Lower leg skin (tissue), 4 donors: Measurements from ENCODE around the gene TMEM45B. TPM values are rescaled to one million over a fixed set of nuclear protein-coding genes. Genes with fewer than 3 reads are reported as not detected.
"Not testable (repeated sequence)": the region's sequence is repeated elsewhere in the genome, so short reads cannot be mapped to it uniquely, and the experiment has no call there.

Experiments
- DNase-seq, 2 donors: peaks; one replicate each; pipeline ENCODE4 v3.0.0-alpha.2; 2019; ENCODE audit warnings: low spot score in 2 of 2
- H3K4me3 ChIP-seq: fragments of 200-600 bp; sonication (generic); 2 replicates; pipeline ENCODE4 v1.5.1; 2017; ENCODE audit warnings: mild to moderate bottlenecking, low read depth; ENCODE audit not compliant: poor library complexity, severe bottlenecking
- CTCF ChIP-seq, 3 donors: fragments of 450-650 bp; IDR thresholded peaks; one replicate each; pipeline ENCODE4 v1.5.1; 2016; ENCODE audit warnings: antibody characterized with exemption in 3 of 3, mild to moderate bottlenecking in 3 of 3, moderate library complexity in 2 of 3
- POLR2A ChIP-seq, 2 donors: fragments of 450-650 bp; IDR thresholded peaks; one replicate each; pipeline ENCODE4 v1.6.1; 2016 to 2017; ENCODE audit warnings: antibody characterized with exemption in 2 of 2, mild to moderate bottlenecking in 1 of 2, moderate library complexity in 1 of 2
- WGBS, 2 donors: methylation state at CpG; one replicate each; pipeline ENCODE4 v1.1.5; 2018; 5-methylcytosine and 5-hydroxymethylcytosine counted together
- intact Hi-C: fragments of 100-400 bp; cut with DNase I; formaldehyde crosslinking; loops from one replicate; pipeline ENCODE4 v1.15.0; 2023; ENCODE audit warnings: low total_unique reads
- total RNA-seq, 4 donors: library from RNA; depleted of rRNA; stranded (reverse); fragments of >200 nt; gene quantifications; one replicate each; pipeline ENCODE4 v1.1.0, GENCODE V29; 2016

The TMEM45B gene
- total RNA-seq, 4 donors from 2014 or later: 50.2 to 76.1 (median 55.1) TPM

- intact Hi-C loops: no loop called here
- no peak for DNase-seq
- H3K4me3 ChIP-seq: no peak overlapping the region
- 93 to 100% methylated on average over 2 of the region's 2 CpGs for WGBS, 2 donors
- no peak for TF ChIP-seq CTCF (IDR thresholded peaks at IDR 0.05)
Measured at GRCh38 chr11:129798212-129798611, 17.4 kb upstream of the TMEM45B start.

GRCh38 chr11:129800162-129800561 lies 15.5 kb upstream of the TMEM45B start:
- H3K4me3 ChIP-seq, DNase-seq, intact Hi-C loops: not testable (repeated sequence)
- WGBS, 2 donors: 51 to 63% methylated on average over 1 of the region's 1 CpG

GRCh38 chr11:129800655-129801054 lies 15.0 kb upstream of the TMEM45B start:
- no peak overlapping the region for H3K4me3 ChIP-seq
- no peak for DNase-seq
- no peak for TF ChIP-seq CTCF (IDR thresholded peaks at IDR 0.05)
- TF ChIP-seq POLR2A (IDR thresholded peaks at IDR 0.05): no peak
- intact Hi-C loops: no loop called here

GRCh38 chr11:129803533-129803932 lies 12.1 kb upstream of the TMEM45B start:
- no peak overlapping the region for H3K4me3 ChIP-seq
- DNase-seq: no peak
- no peak for TF ChIP-seq POLR2A (IDR thresholded peaks at IDR 0.05)
- no peak for TF ChIP-seq CTCF (IDR thresholded peaks at IDR 0.05)
- intact Hi-C loops: no loop called here
- whole genome bisulfite sequencing, 2 donors: 63 to 65% methylated on average over 4 of the region's 4 CpGs

GRCh38 chr11:129804012-129804411 lies 11.6 kb upstream of the TMEM45B start:
- TF ChIP-seq CTCF (IDR thresholded peaks at IDR 0.05) (no peak), POLR2A (IDR thresholded peaks at IDR 0.05) (no peak)
- 61 to 79% methylated on average over 3 of the region's 3 CpGs for WGBS, 2 donors
- intact Hi-C loops: no loop called here
- no peak for DNase-seq
- H3K4me3 ChIP-seq: no peak overlapping the region

GRCh38 chr11:129808241-129808640 lies 7.4 kb upstream of the TMEM45B start:
- H3K4me3 ChIP-seq, DNase-seq, intact Hi-C loops: not testable (repeated sequence)
- 76 to 90% methylated on average over 2 of the region's 2 CpGs for WGBS, 2 donors

GRCh38 chr11:129813231-129813791 lies 2.3 kb upstream of the TMEM45B start:
- intact Hi-C loops: no loop called here
- WGBS, 2 donors: 85% methylated on average over 12 of the region's 12 CpGs
- H3K4me3 ChIP-seq: no peak overlapping the region
- DNase-seq: no peak
- no peak for TF ChIP-seq POLR2A (IDR thresholded peaks at IDR 0.05)
- TF ChIP-seq CTCF (IDR thresholded peaks at IDR 0.05): no peak
